AML-193 (cell line): ENCODE measurements around the gene FCER1G.
A peak's percentile ranks its signal among the peaks of the same experiment; 100 is the strongest.

Experiments
- DNase-seq, 2 experiments: peaks; one replicate each; lab custom pipeline; 2025; lab: John Stamatoyannopoulos, UW

FCER1G gene

GRCh38 chr1:161266202-161266601 lies 51.1 kb downstream of the FCER1G start:
- no peak for DNase-seq

DNA sequence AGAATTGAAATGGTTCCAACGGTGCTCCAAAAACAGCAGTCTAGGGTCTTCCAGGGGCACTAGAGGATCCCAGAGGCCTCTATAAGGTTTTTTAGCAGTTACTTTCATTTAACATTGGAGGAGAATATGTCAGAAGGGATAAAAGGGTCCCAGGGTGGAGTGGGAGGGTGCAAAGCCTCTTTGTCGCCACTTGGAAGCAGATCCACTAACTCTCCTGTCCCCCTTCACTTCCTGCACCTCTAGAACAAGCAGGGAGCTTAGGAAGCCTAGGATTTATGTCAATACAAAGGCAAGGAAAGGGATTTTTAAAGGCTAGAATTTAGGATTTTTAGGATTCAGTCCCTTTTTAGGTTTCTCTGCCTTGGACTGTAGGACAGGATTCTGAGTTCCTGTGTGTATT lies 51.7 kb downstream of the FCER1G start:
- no peak for DNase-seq

GRCh38 chr1:161267321-161267720 lies 52.2 kb downstream of the FCER1G start:
- DNase-seq = peak; percentile 48 to 49
